Measurements from ENCODE around the gene DGAT2L6.

DNA sequence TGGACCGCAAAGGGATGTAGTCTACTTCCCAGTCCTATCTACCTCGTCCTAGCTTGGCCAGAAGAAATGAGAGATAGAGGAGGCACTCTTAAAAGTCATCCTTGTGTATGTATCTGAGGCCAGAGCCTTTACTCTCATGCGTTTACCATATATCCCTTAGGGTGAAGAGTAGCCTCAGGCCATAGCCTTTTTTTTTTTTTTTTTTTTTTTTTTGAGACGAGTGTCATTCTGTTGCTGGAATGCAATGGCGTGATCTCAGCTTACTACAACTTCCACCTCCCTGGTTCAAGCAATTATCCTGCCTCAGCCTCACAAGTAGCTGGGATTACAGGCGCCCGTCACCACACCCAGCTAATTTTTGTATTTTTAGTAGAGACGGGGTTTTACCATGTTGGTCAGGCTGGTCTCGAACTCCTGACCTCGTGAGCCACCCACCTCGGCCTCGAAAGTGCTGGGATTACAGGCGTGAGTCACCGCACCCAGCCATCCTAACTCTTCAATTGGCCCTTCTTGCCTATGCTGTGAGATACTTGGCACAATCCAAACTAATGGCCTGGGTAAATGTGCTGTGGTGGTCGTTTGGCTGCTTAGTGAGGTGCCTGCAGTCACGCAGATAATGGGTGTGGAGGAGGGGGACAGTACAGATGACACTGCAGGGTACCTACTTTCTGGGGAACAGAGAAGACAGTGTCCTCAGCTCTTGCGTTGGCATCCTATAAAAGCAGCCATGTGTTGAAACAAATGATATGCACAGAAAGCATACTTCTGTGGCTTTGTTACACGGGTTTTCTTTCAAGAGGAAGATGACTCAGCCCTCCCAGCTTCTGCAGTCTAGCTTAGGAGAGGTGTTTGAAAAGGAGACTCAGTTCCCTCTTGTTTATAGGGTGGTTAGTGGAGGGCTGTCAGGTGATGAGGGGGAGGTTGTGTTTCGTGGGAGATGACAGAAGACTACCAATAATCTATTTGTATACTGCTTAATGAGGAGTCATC, 10.4 kb upstream of the DGAT2L6 start:
- TF ChIP-seq CTCF (IDR thresholded peaks at IDR 0.05) (no peak), POLR2A (IDR thresholded peaks at IDR 0.05) (no peak)
